PC-9 (cell line): Measurements from ENCODE around the gene CLSTN1. TPM values are rescaled to one million over a fixed set of nuclear protein-coding genes. Genes with fewer than 3 reads are reported as not detected.

Source experiments
- BruUV-seq: library from RNA; stranded (reverse); fragments of 400-500 nt; replicated peaks from 2 replicates; lab custom pipeline; 2021; lab: Mats Ljungman, UMichigan
- CTCF ChIA-PET: fragments of 300-600 bp; sonication (Branson Sonifier 250); formaldehyde crosslinking; loops from one replicate; lab custom pipeline; 2022; ENCODE audit warnings: antibody characterized with exemption; lab: Charles Lee
- POLR2A ChIA-PET: fragments of 300-600 bp; sonication (Branson Sonifier 250); formaldehyde crosslinking; loops from one replicate; lab custom pipeline; 2022; ENCODE audit warnings: antibody characterized with exemption; ENCODE audit not compliant: unreplicated experiment; lab: Charles Lee
- DNase-seq, 2 experiments: peaks; one replicate each; pipeline versions ENCODE4 v3.0.0 to v3.0.0-alpha.2; 2015 to 2022; ENCODE audit warnings: mixed read lengths in 1 of 2
- H2AFZ ChIP-seq: fragments of 200-600 bp; sonication (generic); 2 replicates; pipeline ENCODE4 v1.8.1; 2017; ENCODE audit warnings: antibody characterized with exemption
- H3F3A ChIP-seq: fragments of 200-600 bp; sonication (generic); 2 replicates; pipeline ENCODE4 v1.8.1; 2017; ENCODE audit warnings: antibody characterized with exemption, mild to moderate bottlenecking, low read depth; ENCODE audit not compliant: insufficient read depth
- H3K27ac ChIP-seq: fragments of 200-600 bp; sonication (generic); 2 replicates; pipeline ENCODE4 v1.6.1; 2016; ENCODE audit warnings: mixed run types
- H3K27me3 ChIP-seq: fragments of 200-600 bp; sonication (generic); 2 replicates; pipeline ENCODE4 v1.6.1; 2016; ENCODE audit warnings: low read depth, mixed run types; ENCODE audit not compliant: insufficient read depth
- H3K36me3 ChIP-seq: fragments of 200-600 bp; sonication (generic); 2 replicates; pipeline ENCODE4 v1.6.1; 2016; ENCODE audit warnings: low read depth, mixed run types
- H3K4me1 ChIP-seq: fragments of 200-600 bp; sonication (generic); replicated peaks from 2 replicates; pipeline ENCODE4 v1.6.1; 2016; ENCODE audit warnings: mixed run types; ENCODE audit not compliant: insufficient read depth
- H3K4me2 ChIP-seq: fragments of 200-600 bp; sonication (generic); 2 replicates; pipeline ENCODE4 v1.6.1; 2017; ENCODE audit warnings: mixed run types
- H3K4me3 ChIP-seq: fragments of 200-600 bp; sonication (generic); 2 replicates; pipeline ENCODE4 v1.6.1; 2016; ENCODE audit warnings: mixed run types
- H3K79me2 ChIP-seq: fragments of 200-600 bp; sonication (generic); 2 replicates; pipeline ENCODE4 v1.6.1; 2017; ENCODE audit warnings: low read depth, mixed run types
- H3K9me2 ChIP-seq: fragments of 200-600 bp; sonication (generic); 2 replicates; pipeline ENCODE4 v1.8.1; 2017; ENCODE audit warnings: mild to moderate bottlenecking; ENCODE audit not compliant: insufficient read depth
- H3K9me3 ChIP-seq: fragments of 200-600 bp; sonication (generic); 2 replicates; pipeline ENCODE4 v1.8.1; 2016; ENCODE audit warnings: low read depth; ENCODE audit not compliant: insufficient read depth
- H4K20me1 ChIP-seq: fragments of 200-600 bp; sonication (generic); 2 replicates; pipeline ENCODE4 v1.8.1; 2017; ENCODE audit not compliant: insufficient read depth
- EZH2 ChIP-seq: fragments of 200-600 bp; sonication (generic); IDR thresholded peaks from 2 replicates; pipeline ENCODE4 v1.8.0; 2017; ENCODE audit warnings: antibody characterized with exemption, low read depth
- intact Hi-C: fragments of 100-400 bp; cut with micrococcal nuclease; formaldehyde crosslinking; loops from one replicate; pipeline ENCODE4 v1.10.0; 2022; ENCODE audit not compliant: unreplicated experiment
- total RNA-seq: library from RNA; stranded (reverse); gene quantifications from 2 replicates; pipeline ENCODE4 v1.2.3, GENCODE V29; 2021
- TF ChIP-seq, protein P1 (sequence below): fragments of 200-600 bp; sonication (generic); conservative IDR thresholded peaks from 2 replicates; pipeline ENCODE4 v1.6.1; 2017; ENCODE audit warnings: mixed run types, antibody characterized with exemption, mild to moderate bottlenecking, moderate library complexity

Gene CLSTN1
- total RNA-seq, 1 experiment from 2014 or later = 140 TPM

DNA sequence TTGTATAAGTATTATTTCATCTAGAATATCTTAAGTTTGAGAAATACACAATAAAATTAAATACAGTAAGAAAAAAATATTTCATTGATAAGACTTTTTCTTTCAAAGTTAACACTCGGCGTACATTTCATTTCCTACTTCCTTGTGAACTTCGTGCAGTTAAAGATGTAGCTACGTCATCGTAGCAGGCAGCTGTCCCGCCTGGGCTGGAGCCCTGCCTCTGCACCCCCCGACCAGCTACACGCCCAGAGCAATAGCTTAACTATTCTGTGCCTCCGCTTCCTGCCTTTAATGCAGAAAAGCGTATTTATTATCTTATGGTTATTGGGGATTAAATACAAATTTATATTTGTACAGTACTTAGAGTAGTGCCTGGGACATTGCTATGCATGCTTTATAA lies 53.5 kb downstream of the CLSTN1 start:
- H3K27ac ChIP-seq = no peak overlapping the region
- no peaks in the 10 kb centered on the region for H4K20me1 ChIP-seq
- intact Hi-C loops = no loop called here
- H3K9me2 ChIP-seq = no peaks in the 10 kb centered on the region
- peaks cover 15% of the 10 kb centered on the region for H3K4me1 ChIP-seq
- ChIA-PET CTCF (no interaction called here), POLR2A (no interaction called here)
- H3K36me3 ChIP-seq = no peaks in the 10 kb centered on the region
- peaks cover 27% of the 10 kb centered on the region for H3F3A ChIP-seq
- H3K9me3 ChIP-seq = no peaks in the 10 kb centered on the region
- BruUV-seq = no TSS peak
- no peak for DNase-seq
- no peak overlapping the region for H3K4me3 ChIP-seq
- no peak for TF ChIP-seq EZH2
- TF ChIP-seq, protein P1, sequence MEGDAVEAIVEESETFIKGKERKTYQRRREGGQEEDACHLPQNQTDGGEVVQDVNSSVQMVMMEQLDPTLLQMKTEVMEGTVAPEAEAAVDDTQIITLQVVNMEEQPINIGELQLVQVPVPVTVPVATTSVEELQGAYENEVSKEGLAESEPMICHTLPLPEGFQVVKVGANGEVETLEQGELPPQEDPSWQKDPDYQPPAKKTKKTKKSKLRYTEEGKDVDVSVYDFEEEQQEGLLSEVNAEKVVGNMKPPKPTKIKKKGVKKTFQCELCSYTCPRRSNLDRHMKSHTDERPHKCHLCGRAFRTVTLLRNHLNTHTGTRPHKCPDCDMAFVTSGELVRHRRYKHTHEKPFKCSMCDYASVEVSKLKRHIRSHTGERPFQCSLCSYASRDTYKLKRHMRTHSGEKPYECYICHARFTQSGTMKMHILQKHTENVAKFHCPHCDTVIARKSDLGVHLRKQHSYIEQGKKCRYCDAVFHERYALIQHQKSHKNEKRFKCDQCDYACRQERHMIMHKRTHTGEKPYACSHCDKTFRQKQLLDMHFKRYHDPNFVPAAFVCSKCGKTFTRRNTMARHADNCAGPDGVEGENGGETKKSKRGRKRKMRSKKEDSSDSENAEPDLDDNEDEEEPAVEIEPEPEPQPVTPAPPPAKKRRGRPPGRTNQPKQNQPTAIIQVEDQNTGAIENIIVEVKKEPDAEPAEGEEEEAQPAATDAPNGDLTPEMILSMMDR = no peak
- H2AFZ ChIP-seq = no peak overlapping the region
- no peaks in the 10 kb centered on the region for H3K27me3 ChIP-seq
- no peak overlapping the region for H3K4me2 ChIP-seq
- peaks cover 14% of the 10 kb centered on the region; the same call in 1 of the 2 replicates for H3K79me2 ChIP-seq

DNA sequence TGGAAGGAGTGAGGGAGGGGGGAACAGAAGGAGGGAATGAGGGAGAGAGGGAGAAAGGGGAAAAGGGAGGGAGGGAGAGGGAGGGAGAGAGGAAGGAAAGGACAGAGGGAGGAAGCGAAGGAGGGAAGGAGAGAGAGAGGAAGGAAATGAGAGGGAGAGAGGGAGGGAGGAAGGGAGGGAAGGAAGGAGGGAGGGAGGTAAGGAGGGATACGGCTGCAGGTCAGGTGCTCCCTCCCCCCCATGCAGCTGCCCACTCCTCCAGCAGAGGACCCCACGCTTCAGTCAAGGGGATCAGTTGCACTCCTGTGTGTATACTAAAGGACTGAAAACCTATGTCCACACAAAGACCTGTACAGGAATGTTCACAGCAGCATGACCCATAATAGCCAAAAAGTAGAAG lies 54.8 kb downstream of the CLSTN1 start:
- ChIA-PET CTCF (no interaction called here), POLR2A (no interaction called here)
- intact Hi-C loops = loop anchor here (10.0 kb wide), 1 partner anchor 146 kb away; the partner anchor contains the start of gene CTNNBIP1
- TF ChIP-seq, protein P1 = no peak
- TF ChIP-seq EZH2 = no peak
- H3F3A ChIP-seq = peaks cover 22% of the 10 kb centered on the region
- BruUV-seq = no TSS peak
- no peaks in the 10 kb centered on the region for H4K20me1 ChIP-seq
- H3K27ac ChIP-seq = no peak overlapping the region
- H3K79me2 ChIP-seq = peaks cover 19% of the 10 kb centered on the region
- no peaks in the 10 kb centered on the region for H3K9me3 ChIP-seq
- DNase-seq = no peak
- H2AFZ ChIP-seq = no peak overlapping the region
- H3K36me3 ChIP-seq = no peaks in the 10 kb centered on the region
- H3K9me2 ChIP-seq = no peaks in the 10 kb centered on the region
- no peak overlapping the region for H3K4me2 ChIP-seq
- H3K27me3 ChIP-seq = no peaks in the 10 kb centered on the region
- peaks cover 15% of the 10 kb centered on the region for H3K4me1 ChIP-seq
- H3K4me3 ChIP-seq = no peak overlapping the region

DNA sequence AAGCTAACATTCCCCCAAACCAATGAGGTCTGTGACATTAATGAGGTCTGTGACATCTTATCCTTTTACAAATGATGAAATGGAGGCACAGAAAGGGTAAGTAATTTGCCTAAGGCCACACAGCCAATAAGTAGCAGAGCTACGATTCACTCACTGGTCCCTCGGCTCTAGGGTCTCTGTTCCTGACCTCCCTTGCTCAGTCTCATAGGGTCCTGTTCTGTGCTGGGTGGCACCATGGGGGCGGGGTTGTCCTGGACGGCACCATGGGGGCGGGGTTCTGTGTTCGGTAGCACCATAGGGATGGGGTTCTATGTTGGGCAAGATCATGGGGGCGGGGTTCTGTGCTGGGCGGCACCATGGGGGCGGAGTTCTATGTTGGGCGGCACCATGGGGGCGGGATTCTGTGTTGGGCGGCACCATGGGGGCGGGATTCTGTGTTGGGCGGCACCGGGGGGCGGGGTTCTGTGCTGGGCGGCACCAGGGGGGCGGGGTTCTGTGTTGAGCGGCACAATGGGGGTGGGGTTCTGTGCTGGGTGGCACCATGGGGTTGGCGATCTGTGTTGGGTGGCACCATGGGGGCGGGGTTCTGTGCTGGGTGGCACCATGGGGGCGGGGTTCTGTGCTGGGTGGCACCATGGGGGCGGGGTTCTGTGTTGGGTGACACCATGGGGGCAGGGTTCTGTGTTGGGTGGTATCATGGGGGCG lies 55.6 kb downstream of the CLSTN1 start:
- CTCF ChIA-PET = no interaction called here
- no peaks in the 10 kb centered on the region for H3K36me3 ChIP-seq
- H3K4me2 ChIP-seq = no peak overlapping the region

More for the DNA sequence above, 55.6 kb downstream of the CLSTN1 start:
- H4K20me1 ChIP-seq = no peaks in the 10 kb centered on the region
- POLR2A ChIA-PET = no interaction called here
- BruUV-seq = no TSS peak
- TF ChIP-seq, protein P1 = no peak
- TF ChIP-seq EZH2 = no peak
- no peaks in the 10 kb centered on the region for H3K9me2 ChIP-seq
- peaks cover 22% of the 10 kb centered on the region for H3F3A ChIP-seq
- intact Hi-C loops = loop anchor here (10.0 kb wide), 1 partner anchor 147 kb away; the partner anchor contains the start of gene CTNNBIP1
- peak overlapping the region; percentile 83 for H3K27ac ChIP-seq
- H3K79me2 ChIP-seq = peaks cover 19% of the 10 kb centered on the region
- no peak overlapping the region for H3K4me3 ChIP-seq
- H3K4me1 ChIP-seq = peaks cover 15% of the 10 kb centered on the region
- no peaks in the 10 kb centered on the region for H3K27me3 ChIP-seq
- no peak for DNase-seq
- H3K9me3 ChIP-seq = no peaks in the 10 kb centered on the region
- H2AFZ ChIP-seq = no peak overlapping the region
